GM12892 (cell line): ENCODE data around the gene ARRDC1.

Experiments used
- POLR2A ChIP-seq: IDR thresholded peaks from 2 replicates; pipeline ENCODE4 v1.6.1; 2011; ENCODE audit warnings: low read depth, low read length, control low read depth
- POLR2AphosphoS5 ChIP-seq: IDR thresholded peaks from 2 replicates; pipeline ENCODE4 v1.6.1; 2011; ENCODE audit warnings: low read depth, low read length, control low read depth
- TAF1 ChIP-seq: IDR thresholded peaks from 2 replicates; pipeline ENCODE4 v1.6.1; 2011; ENCODE audit warnings: low read depth, mild to moderate bottlenecking, control low read depth, low read length, borderline replicate concordance

DNA sequence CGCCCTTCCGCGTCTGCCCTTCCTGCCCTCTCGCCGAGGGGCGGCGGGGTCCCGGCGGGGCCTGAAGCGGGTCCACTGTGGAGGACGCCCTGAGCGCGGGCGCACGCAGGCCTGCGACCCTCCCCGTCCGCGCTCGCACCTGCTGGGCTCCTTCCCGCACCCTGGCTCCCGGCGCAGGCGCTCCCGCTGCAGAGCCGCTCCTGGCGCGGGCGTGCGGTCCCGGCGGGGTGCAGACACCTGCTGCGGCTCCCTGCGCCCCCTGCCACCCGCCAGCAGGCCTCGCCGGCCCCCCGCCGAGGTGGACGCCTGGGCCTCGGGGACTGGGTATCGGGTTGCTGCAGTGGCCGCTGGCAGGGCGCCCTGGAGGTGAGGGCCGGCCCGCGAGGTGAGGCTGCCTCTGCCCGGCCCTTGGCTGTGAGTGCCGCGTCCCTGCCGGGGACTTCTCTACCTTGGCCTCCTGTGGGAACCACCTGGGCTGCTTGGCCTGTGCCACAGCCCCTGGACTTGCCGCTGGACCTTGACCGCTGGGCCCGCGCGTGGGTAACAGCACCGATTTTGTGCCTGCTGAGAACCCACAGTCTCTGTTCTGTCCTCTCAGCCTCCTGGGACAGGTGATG is 627 bp downstream of the ARRDC1 start:
- TF ChIP-seq POLR2A (no peak), POLR2AphosphoS5 (no peak), TAF1 (no peak)
